ENCODE measurements around the gene PTPRG. TPM values are rescaled to one million over a fixed set of nuclear protein-coding genes. Genes with fewer than 3 reads are reported as not detected.

Gene PTPRG
- total RNA-seq, 1 experiment from 2014 or later: 0.74 TPM

DNA sequence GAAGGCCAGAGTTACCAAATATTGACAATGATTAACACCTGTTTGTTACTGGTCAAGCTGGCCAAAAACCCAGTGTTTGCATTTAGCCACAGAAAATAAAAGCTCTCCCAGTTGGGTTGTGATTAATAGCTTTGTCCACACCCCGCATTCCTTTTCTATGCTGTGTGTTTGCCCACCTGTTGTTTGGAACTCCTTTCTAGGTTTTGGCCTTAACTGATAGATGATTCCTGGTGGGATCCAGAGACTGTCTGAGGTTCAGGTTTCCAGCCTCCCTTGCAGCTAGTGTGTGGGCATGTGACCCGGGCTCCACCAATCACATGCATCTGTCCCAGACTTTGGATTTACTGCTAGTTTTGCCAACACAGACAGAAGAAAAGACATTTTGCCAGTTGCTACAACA lies 83.8 kb downstream of the PTPRG start:
- Histone ChIP-seq H3K36me3 (ENCODE audit: control insufficient read depth, insufficient read depth, low read length) (no peaks in the 10 kb centered on the region), H3K9me3 (ENCODE audit: control insufficient read depth, insufficient read depth, low read depth, low read length) (no peaks in the 10 kb centered on the region), H3K4me3 (ENCODE audit: low read depth in 2 of 2, low read length in 2 of 2) (no peak overlapping the region), H3K27me3 (ENCODE audit: control insufficient read depth, insufficient read depth, low read length) (no peaks in the 10 kb centered on the region), H3K4me1 (ENCODE audit: control insufficient read depth, insufficient read depth, low read length) (no peaks in the 10 kb centered on the region), H3K27ac (ENCODE audit: low read length) (no peak overlapping the region)
- TF ChIP-seq, protein P1, sequence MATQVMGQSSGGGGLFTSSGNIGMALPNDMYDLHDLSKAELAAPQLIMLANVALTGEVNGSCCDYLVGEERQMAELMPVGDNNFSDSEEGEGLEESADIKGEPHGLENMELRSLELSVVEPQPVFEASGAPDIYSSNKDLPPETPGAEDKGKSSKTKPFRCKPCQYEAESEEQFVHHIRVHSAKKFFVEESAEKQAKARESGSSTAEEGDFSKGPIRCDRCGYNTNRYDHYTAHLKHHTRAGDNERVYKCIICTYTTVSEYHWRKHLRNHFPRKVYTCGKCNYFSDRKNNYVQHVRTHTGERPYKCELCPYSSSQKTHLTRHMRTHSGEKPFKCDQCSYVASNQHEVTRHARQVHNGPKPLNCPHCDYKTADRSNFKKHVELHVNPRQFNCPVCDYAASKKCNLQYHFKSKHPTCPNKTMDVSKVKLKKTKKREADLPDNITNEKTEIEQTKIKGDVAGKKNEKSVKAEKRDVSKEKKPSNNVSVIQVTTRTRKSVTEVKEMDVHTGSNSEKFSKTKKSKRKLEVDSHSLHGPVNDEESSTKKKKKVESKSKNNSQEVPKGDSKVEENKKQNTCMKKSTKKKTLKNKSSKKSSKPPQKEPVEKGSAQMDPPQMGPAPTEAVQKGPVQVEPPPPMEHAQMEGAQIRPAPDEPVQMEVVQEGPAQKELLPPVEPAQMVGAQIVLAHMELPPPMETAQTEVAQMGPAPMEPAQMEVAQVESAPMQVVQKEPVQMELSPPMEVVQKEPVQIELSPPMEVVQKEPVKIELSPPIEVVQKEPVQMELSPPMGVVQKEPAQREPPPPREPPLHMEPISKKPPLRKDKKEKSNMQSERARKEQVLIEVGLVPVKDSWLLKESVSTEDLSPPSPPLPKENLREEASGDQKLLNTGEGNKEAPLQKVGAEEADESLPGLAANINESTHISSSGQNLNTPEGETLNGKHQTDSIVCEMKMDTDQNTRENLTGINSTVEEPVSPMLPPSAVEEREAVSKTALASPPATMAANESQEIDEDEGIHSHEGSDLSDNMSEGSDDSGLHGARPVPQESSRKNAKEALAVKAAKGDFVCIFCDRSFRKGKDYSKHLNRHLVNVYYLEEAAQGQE (IDR thresholded peaks at IDR 0.05; ENCODE audit: insufficient read depth in 1 of 2, low read depth in 2 of 2, low read length in 1 of 2): no peak
- TF ChIP-seq SIN3A (IDR thresholded peaks at IDR 0.05; ENCODE audit: borderline replicate concordance, insufficient read depth, low read depth, low read length): no peak
- TF ChIP-seq, protein P2, sequence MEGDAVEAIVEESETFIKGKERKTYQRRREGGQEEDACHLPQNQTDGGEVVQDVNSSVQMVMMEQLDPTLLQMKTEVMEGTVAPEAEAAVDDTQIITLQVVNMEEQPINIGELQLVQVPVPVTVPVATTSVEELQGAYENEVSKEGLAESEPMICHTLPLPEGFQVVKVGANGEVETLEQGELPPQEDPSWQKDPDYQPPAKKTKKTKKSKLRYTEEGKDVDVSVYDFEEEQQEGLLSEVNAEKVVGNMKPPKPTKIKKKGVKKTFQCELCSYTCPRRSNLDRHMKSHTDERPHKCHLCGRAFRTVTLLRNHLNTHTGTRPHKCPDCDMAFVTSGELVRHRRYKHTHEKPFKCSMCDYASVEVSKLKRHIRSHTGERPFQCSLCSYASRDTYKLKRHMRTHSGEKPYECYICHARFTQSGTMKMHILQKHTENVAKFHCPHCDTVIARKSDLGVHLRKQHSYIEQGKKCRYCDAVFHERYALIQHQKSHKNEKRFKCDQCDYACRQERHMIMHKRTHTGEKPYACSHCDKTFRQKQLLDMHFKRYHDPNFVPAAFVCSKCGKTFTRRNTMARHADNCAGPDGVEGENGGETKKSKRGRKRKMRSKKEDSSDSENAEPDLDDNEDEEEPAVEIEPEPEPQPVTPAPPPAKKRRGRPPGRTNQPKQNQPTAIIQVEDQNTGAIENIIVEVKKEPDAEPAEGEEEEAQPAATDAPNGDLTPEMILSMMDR (IDR thresholded peaks at IDR 0.05): no peak
- no peak for TF ChIP-seq TCF7L2 (IDR thresholded peaks at IDR 0.05; ENCODE audit: low read depth, low read length)
- TF ChIP-seq POLR2AphosphoS5 (IDR thresholded peaks at IDR 0.05; ENCODE audit: low read depth, low read length): no peak
- intact Hi-C loops (cut with micrococcal nuclease; ENCODE audit: unreplicated experiment): no loop called here
- in situ Hi-C loops (cut with HindIII; ENCODE audit: low pct_unique_long_range_greater_than_20kb, low sequenced_read_pairs): no loop called here
- POLR2A ChIA-PET: no interaction called here
- BruUV-seq (replicated peaks): no TSS peak
- DNase-seq (ENCODE audit: low read depth, low spot score): no peak
- CTCF ChIA-PET: no interaction called here
- no peak for ATAC-seq

DNA sequence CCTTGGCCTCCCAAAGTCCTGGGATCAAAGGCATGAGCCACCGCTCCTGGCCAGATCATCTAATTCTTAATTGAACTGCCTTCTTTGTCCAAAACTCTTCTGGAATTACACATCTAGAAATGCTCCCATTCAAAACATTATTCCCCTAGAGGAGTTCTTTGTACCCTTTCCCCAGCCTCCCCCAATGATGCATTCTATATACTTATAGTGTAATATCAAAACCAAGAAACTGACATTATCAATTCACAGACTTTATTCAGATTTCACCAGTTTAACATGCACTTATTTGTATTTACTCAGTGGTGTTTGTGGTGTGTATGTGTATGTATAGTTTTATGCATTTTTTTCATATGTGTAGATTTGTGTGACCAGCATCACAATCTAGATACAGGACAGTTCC lies 85.0 kb downstream of the PTPRG start:
- Histone ChIP-seq H3K4me1 (ENCODE audit: control insufficient read depth, insufficient read depth, low read length) (no peaks in the 10 kb centered on the region), H3K9me3 (ENCODE audit: control insufficient read depth, insufficient read depth, low read depth, low read length) (no peaks in the 10 kb centered on the region), H3K36me3 (ENCODE audit: control insufficient read depth, insufficient read depth, low read length) (no peaks in the 10 kb centered on the region), H3K4me3 (ENCODE audit: low read depth in 2 of 2, low read length in 2 of 2) (no peak overlapping the region), H3K27ac (ENCODE audit: low read length) (no peak overlapping the region), H3K27me3 (ENCODE audit: control insufficient read depth, insufficient read depth, low read length) (no peaks in the 10 kb centered on the region)
- in situ Hi-C loops (cut with HindIII; ENCODE audit: low pct_unique_long_range_greater_than_20kb, low sequenced_read_pairs): no loop called here
- no TSS peak for BruUV-seq (replicated peaks)
- ChIA-PET CTCF (no interaction called here), POLR2A (no interaction called here)
- ATAC-seq (no peak), DNase-seq (ENCODE audit: low read depth, low spot score) (no peak)
- TF ChIP-seq, protein P2 (IDR thresholded peaks at IDR 0.05): no peak
- TF ChIP-seq, protein P1 (IDR thresholded peaks at IDR 0.05; ENCODE audit: insufficient read depth in 1 of 2, low read depth in 2 of 2, low read length in 1 of 2): no peak
- TF ChIP-seq SIN3A (IDR thresholded peaks at IDR 0.05; ENCODE audit: borderline replicate concordance, insufficient read depth, low read depth, low read length) (no peak), TCF7L2 (IDR thresholded peaks at IDR 0.05; ENCODE audit: low read depth, low read length) (no peak), POLR2AphosphoS5 (IDR thresholded peaks at IDR 0.05; ENCODE audit: low read depth, low read length) (no peak)
- intact Hi-C loops (cut with micrococcal nuclease; ENCODE audit: unreplicated experiment): no loop called here

Data from Panc1 (cell line).